Measurements from ENCODE around the gene HAAO.

DNA sequence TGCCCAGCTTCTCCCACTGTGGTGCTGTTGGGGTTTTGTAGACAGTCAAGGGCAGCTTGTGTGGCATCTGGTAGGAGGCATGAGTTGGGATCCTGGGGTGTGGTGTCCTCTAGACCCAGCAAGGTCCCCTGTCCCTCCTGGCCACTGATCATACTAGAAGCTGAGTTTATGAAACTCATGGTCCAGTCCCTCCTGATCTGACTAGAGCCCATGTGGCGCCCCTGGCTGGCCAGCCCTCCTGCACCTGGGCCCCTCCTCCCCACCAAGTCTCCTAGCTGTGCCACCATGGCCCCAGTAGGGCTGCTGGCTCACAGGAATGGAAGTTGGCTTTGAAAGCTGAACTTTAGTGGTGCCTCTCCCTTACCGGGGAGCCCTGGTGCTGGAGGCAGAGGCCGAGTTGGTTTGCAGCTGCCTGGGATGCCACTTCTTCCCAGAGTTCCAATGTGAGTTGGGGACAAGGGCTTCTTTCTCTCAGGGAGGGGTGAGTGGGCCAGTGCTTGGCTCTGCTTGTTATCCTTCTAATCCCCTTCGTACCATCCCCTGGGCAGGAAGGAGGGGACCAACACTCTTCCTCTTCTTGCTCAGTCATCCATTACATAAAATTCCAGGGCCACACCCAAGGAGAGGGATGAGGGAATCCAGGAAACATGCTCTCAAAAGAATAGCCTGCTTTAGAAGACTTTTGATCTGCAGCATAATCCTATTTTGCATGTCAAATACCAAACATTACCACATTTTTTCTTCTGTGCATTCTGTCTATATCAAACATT lies 37.5 kb upstream of the HAAO start:
- TF ChIP-seq, protein P1, sequence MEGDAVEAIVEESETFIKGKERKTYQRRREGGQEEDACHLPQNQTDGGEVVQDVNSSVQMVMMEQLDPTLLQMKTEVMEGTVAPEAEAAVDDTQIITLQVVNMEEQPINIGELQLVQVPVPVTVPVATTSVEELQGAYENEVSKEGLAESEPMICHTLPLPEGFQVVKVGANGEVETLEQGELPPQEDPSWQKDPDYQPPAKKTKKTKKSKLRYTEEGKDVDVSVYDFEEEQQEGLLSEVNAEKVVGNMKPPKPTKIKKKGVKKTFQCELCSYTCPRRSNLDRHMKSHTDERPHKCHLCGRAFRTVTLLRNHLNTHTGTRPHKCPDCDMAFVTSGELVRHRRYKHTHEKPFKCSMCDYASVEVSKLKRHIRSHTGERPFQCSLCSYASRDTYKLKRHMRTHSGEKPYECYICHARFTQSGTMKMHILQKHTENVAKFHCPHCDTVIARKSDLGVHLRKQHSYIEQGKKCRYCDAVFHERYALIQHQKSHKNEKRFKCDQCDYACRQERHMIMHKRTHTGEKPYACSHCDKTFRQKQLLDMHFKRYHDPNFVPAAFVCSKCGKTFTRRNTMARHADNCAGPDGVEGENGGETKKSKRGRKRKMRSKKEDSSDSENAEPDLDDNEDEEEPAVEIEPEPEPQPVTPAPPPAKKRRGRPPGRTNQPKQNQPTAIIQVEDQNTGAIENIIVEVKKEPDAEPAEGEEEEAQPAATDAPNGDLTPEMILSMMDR (IDR thresholded peaks at IDR 0.05): no peak
- no peak for TF ChIP-seq POLR2A (IDR thresholded peaks at IDR 0.05)

Data from Peyer's patch (tissue), 4 donors.